ELF-1 (cell line): Measurements from ENCODE around the gene POLR2J.
"Not testable (repeated sequence)": the region's sequence is repeated elsewhere in the genome, so short reads cannot be mapped to it uniquely, and the experiment has no call there.

ENCODE experiments used
- DNase-seq: peaks from one replicate; pipeline ENCODE4 v3.0.0-alpha.2; 2016; ENCODE audit warnings: low read depth, low spot score

POLR2J gene

GRCh38 chr7:102466097-102466496, 12.6 kb downstream of the POLR2J start:
- DNase-seq = no peak

DNA sequence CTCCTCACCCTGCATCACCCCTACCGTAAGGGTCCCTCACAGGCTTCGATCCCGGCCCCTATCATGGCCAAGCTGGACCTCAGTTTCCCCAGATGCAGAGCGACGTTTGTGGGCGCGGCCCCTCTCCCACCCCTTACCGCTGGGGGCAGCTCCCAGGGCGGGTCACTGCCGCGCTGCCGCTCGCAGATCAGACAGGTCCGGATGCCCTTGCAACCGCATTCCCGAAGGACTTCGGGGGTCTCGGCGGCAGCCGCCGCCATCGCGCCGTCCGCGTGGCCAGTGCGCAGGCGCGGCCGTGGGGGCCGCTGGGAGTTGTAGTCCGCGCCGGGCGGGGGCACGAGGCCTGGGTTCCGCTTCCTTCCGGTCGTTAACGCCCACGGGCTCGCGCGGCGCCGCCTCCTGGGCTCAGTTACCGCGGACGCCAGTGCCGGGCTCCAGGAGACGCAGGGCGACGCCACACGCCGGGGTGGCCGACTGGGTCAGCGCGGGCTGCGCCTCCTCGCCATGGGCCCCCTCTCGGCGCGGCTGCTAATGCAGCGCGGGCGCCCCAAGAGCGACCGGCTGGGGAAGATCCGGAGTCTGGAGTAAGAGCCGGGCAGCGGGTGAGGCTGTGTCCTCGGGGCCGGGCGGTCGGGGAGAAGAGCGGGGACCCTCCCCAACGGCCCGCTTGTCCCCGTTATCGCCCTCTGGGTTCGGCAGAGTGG, 14.0 kb downstream of the POLR2J start, which contains the start of the genes ALKBH4 and LRWD1:
Gene ALKBH4 (minus strand): TSS at position 287 of the 704 bp plus-strand sequence. CDS start 27 bp downstream, at position 260.
Gene LRWD1 (plus strand): TSS at position 408 of the 704 bp plus-strand sequence. CDS start 97 bp downstream, at position 505.
- peak; percentile 91 for DNase-seq

GRCh38 chr7:102463841-102464576, 14.7 kb downstream of the POLR2J start:
- DNase-seq = no peak

DNA sequence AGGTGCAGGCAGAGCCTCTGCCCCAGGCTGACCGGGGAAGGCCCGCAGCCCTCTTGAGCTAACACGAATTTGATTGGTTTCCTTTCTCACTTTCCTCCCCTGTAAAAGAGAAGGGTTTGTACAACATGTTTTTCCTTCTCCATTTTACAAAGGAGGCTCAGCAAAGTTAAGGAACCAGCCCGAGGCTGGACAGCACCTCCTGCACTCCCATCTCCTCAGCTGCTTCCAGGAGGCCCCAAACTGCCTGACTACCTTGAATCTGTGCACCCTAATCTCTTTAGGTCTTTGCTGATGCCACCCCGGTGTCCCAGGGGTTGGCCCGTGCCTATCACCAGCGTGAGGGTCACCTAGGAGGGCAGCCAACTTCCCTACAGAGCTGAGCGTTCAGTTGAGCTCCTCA, 18.3 kb downstream of the POLR2J start:
- DNase-seq = no peak

- no peak for DNase-seq
Observed at GRCh38 chr7:102459221-102459844, 19.4 kb downstream of the POLR2J start.

GRCh38 chr7:102457352-102457924, 21.3 kb downstream of the POLR2J start:
- DNase-seq = no peak

DNA sequence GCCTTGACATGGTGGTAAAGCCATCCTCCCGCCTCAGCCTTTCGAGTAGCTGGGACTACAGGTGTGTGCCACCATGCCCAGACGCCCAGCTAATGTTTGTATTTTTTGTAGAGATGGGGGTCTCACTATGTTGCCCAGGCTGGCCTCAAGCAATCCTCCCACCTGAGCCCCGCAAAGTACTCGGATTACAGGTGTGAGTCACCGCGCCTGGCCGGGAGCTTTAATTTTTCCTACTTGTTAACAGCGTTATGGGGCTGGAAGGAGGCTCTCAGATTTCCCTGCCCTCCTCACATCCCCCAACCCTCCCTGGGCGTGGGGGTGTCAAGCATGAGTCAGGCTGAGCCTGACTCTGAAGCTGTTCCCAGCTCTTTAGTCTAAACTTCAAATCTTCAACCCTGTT, 22.4 kb downstream of the POLR2J start:
- DNase-seq = no peak

- no peak for DNase-seq
Observed at GRCh38 chr7:102455596-102455995, 23.1 kb downstream of the POLR2J start.

- not testable (repeated sequence) for DNase-seq
Observed at GRCh38 chr7:102454932-102455331, 23.8 kb downstream of the POLR2J start.

DNA sequence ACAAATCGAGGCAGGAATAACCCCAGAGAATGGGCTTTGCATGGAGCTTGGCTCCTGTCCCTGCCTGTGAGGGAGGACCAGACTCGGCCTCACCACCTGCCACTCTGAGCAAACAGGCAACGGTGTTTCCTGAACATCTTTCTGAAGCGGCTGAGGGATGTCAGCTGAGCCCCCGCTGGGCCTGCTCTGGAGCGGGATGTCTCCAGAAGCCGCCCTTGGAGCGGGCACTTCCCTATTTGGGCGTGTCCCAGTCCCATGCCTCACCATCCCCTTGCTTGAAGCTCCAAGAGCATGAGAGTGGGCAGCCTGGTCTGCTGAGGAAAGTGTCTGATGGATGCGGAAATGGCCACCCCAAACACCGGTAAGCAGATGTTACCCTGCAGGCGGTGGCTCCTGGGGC, 24.3 kb downstream of the POLR2J start:
- DNase-seq = no peak

- no peak for DNase-seq
Observed at GRCh38 chr7:102453319-102453718, 25.4 kb downstream of the POLR2J start.

GRCh38 chr7:102452451-102452850, 26.3 kb downstream of the POLR2J start:
- no peak for DNase-seq

DNA sequence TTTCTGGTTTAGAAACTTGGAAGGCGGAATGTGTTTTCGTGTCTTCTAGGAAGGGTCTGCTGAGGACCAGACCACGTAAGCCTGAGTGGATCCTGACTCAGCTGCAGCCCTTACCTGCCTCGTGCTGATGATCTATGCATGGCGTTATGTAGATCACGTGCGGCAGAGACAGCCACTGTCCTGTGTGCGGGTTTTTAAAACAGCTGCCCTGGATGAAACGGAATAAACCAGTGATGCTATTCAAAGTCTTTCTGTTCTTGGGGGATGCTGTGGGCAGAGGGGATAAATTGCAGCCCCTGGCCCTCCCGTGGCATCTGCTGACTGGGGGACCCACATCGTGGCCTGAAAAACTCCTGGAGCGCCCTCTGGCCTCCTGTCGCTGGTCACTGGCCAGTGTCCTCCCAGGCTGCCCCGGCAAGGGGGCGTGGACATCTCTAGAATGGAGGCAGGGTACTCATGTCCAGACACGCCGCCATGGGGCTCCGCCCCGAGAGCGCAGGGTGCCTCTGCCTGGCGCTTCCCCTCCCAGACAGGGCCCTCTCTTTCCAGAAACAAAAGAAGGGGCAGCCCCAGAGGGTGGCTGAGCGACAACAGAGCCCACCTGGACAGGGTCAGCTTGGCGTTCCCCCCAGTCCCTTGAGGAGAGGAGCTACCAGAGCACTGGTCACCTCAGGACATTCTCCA, 27.2 kb downstream of the POLR2J start:
- DNase-seq = no peak

DNA sequence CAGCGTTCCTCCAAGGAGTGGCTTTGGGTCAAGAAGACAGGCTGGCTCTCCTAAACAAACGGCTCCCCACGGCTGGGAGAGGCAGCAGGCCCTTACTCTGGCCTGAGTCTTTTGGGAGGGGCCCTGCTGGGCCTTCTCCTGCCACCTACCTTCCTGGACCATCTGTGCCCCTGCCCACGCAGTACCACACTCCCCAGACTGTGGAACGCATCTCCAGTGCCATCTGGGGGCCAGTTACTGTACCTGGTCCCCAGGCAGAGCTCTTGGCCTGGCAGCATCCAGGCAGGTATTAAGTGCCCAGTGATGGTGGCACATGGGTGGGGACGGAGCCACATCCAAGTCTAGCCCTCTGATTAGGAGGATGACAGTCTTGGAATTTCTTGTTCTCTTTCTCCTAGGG, 28.5 kb downstream of the POLR2J start:
- DNase-seq = no peak

GRCh38 chr7:102449136-102449535, 29.6 kb downstream of the POLR2J start:
- DNase-seq = no peak

GRCh38 chr7:102447311-102447710, 31.4 kb downstream of the POLR2J start:
- no peak for DNase-seq

GRCh38 chr7:102446387-102447156, 32.1 kb downstream of the POLR2J start:
- DNase-seq = no peak

DNA sequence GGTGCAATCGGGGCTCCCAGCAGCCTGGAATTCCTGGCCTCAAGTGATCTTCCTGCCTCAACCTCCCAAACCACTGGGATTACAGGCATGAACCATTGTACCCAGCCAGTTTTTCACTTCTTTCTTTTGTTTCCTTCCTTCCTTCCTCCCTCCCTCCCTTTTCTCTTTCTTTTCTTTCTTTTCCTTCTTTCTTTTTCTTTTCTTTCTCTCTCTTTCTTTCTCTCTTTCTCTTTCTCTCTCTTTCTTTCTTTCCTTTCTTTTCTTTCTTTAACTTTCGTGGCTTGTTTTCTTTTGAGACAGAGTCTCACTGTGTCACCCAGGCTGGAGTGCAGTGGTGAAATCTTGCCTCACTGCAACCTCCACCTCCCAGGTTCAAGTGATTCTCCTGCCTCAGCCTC, 33.0 kb downstream of the POLR2J start:
- DNase-seq = no peak

GRCh38 chr7:102444961-102445673, 33.6 kb downstream of the POLR2J start:
- no peak for DNase-seq
